BLaER1 treated with 17β-estradiol and CSF1 and Interleukin-3, amounts not matched to agents 10 nM and 100 nM (cell line): ENCODE results near the gene SPATA21.

ENCODE experiments used
- H3K27ac ChIP-seq, 11 experiments: shearing (Covaris generic); formaldehyde crosslinking; 2 replicates each; pipeline ENCODE4 v1.8.1; 2022
- H3K27me3 ChIP-seq, 11 experiments: shearing (Covaris generic); formaldehyde crosslinking; 2 replicates each; pipeline ENCODE4 v1.8.1; 2022
- H3K36me3 ChIP-seq, 11 experiments: shearing (Covaris generic); formaldehyde crosslinking; 2 replicates each; pipeline ENCODE4 v1.8.1; 2022
- H3K4me1 ChIP-seq, 10 experiments: shearing (Covaris generic); formaldehyde crosslinking; 2 replicates each; pipeline ENCODE4 v1.8.1; 2022
- H3K4me2 ChIP-seq, 11 experiments: shearing (Covaris generic); formaldehyde crosslinking; 2 replicates each; pipeline ENCODE4 v1.8.1; 2022
- H3K4me3 ChIP-seq, 10 experiments: shearing (Covaris generic); formaldehyde crosslinking; 2 replicates each; pipeline ENCODE4 v1.8.1; 2022
- H3K9ac ChIP-seq, 11 experiments: shearing (Covaris generic); formaldehyde crosslinking; 2 replicates each; pipeline ENCODE4 v1.8.1; 2022
- H3K9me3 ChIP-seq, 11 experiments: shearing (Covaris generic); formaldehyde crosslinking; replicated peaks in 1 of 11; 2 replicates each; pipeline ENCODE4 v1.8.1; 2022
- H4K20me1 ChIP-seq, 11 experiments: shearing (Covaris generic); formaldehyde crosslinking; 2 replicates each; pipeline ENCODE4 v1.8.1; 2022
- Cebpa-rat ChIP-seq, 11 experiments: shearing (Covaris generic); IDR thresholded peaks; 2 replicates each; pipeline ENCODE4 v1.8.1; 2022

SPATA21 gene

DNA sequence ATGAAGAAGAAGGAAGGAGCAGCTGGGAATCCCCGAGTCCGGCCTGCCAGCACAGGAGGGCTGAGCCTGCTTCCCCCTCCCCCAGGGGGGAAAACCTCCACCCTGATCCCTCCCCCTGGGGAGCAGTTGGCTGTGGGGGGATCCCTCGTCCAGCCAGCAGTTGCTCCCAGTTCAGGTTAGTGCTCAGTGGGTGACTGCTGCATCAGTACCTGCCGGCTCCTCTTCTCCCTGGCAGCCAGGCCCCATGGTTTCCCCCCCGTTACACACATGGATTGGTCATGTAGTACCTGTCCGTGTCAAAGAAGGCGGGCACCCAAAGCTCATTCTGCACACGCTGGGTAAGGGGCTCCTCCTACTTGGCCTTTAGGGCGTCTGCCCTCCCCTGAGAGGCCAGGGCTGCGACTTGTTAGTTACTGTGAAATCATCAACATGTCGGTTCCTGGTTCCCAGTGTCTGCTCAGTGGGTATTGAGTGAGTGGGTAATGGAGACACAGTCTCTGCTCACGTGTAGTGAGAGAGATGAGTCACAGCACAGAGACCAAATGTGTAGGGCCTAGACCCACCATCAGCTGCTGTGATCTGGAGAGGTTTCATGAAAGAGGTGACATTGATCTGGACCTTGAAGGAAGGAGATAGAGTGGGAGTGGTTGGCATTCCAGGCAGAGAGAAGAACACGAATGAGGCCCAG, 14.8 kb upstream of the SPATA21 start:
- no peak for TF ChIP-seq Cebpa-rat (IDR thresholded peaks at IDR 0.05)
- H3K36me3 ChIP-seq: peaks cover 97 to 100% (median 99%) of the 10 kb centered on the region in 11 experiments
- H3K27me3 ChIP-seq: no peaks in the 10 kb centered on the region
- no peak overlapping the region for H3K4me3 ChIP-seq
- peaks cover 14 to 100% (median 77%) of the 10 kb centered on the region in 11 experiments; a peak in 21 of 22 replicates for H4K20me1 ChIP-seq
- 0 out of 22 replicates have a peak overlapping the region, but pooled peaks of 1 of the 11 experiments have one; percentile 6 for H3K27ac ChIP-seq
- peak overlapping the region in 3 of 11 experiments; percentile 2 to 61 (median 46); a peak in 4 of 22 replicates for H3K4me2 ChIP-seq
- peak overlapping the region in 2 of 11 experiments; percentile 37 to 53; a peak in 2 of 22 replicates for H3K9ac ChIP-seq
- peaks cover 0 to 55% (median 0%) of the 10 kb centered on the region in 10 experiments; a peak in 7 of 20 replicates for H3K4me1 ChIP-seq
- no peaks in the 10 kb centered on the region for H3K9me3 ChIP-seq

DNA sequence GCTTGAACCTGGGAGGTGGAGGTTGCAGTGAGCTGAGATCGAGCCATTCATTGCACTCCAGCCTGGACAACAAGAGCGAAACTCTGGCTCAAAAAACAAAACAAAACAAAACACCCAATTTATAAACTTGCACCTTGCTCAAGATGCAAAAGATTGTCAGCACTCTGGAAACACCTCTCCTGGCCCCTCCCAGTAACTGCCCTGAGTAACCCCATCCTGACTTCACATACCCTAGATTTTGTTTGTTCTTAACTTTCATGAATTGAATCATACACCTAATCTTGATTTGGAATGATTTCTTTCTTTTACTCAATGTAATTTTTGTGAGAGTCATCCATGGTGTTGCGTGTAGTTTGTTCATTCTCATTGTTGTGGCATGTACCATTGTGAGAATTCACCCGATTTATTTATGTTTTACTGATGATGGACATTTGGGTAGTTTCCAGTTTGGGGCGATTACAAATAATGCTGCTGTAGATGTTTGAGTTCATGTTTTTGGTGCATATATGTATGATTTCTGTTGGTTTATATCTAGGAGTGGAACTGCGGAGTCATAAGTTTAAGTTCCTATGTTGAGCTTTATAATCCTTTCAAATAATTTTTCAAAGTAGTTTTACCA, 13.7 kb upstream of the SPATA21 start:
- TF ChIP-seq Cebpa-rat (IDR thresholded peaks at IDR 0.05): no peak
- peak overlapping the region in 2 of 11 experiments; percentile 2 to 59; a peak in 2 of 22 replicates for H3K9ac ChIP-seq
- H3K36me3 ChIP-seq: peaks cover 96 to 100% (median 97%) of the 10 kb centered on the region in 11 experiments
- no peaks in the 10 kb centered on the region for H3K9me3 ChIP-seq
- H3K27ac ChIP-seq: no peak overlapping the region
- no peak overlapping the region for H3K4me3 ChIP-seq
- no peaks in the 10 kb centered on the region for H3K27me3 ChIP-seq
- peaks cover 0 to 64% (median 0%) of the 10 kb centered on the region in 10 experiments; a peak in 7 of 20 replicates for H3K4me1 ChIP-seq
- H4K20me1 ChIP-seq: peaks cover 14 to 100% (median 78%) of the 10 kb centered on the region in 11 experiments; a peak in 21 of 22 replicates
- peak overlapping the region in 2 of 11 experiments; percentile 46 to 61; a peak in 4 of 22 replicates for H3K4me2 ChIP-seq

DNA sequence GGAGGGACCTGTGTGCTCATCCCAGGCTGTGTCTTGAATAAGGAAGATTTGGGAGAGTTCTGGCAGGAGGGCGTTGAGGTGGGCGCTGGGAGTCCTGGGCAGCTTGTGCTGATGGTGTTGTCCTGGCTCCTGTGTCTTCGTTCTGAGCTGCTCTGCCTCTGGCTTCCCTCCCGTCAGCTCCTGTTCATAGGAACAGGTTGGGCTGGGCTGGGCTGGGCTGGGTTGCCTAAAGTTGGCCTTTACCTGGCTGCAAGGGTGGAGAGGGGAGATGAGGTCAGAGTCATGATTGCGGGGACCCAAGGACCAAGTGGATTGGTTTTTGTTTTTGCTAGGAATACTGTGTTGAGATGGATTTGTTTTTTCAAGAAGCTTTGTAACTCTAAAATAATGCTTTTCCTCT, 12.4 kb upstream of the SPATA21 start:
- Histone ChIP-seq H3K9me3 (no peaks in the 10 kb centered on the region), H3K36me3 (peaks cover 97 to 100% (median 98%) of the 10 kb centered on the region in 11 experiments), H3K4me2 (peak overlapping the region in 2 of 11 experiments; percentile 46 to 61; a peak in 4 of 22 replicates), H3K27ac (peak overlapping the region in 1 of 11 experiments; percentile 15; a peak in 1 of 22 replicates), H4K20me1 (peaks cover 14 to 100% (median 78%) of the 10 kb centered on the region in 11 experiments; a peak in 21 of 22 replicates), H3K9ac (peak overlapping the region in 1 of 11 experiments; percentile 59; a peak in 1 of 22 replicates), H3K4me3 (no peak overlapping the region), H3K4me1 (peaks cover 0 to 77% (median 0%) of the 10 kb centered on the region in 10 experiments; a peak in 7 of 20 replicates), H3K27me3 (no peaks in the 10 kb centered on the region)
- no peak for TF ChIP-seq Cebpa-rat (IDR thresholded peaks at IDR 0.05)

DNA sequence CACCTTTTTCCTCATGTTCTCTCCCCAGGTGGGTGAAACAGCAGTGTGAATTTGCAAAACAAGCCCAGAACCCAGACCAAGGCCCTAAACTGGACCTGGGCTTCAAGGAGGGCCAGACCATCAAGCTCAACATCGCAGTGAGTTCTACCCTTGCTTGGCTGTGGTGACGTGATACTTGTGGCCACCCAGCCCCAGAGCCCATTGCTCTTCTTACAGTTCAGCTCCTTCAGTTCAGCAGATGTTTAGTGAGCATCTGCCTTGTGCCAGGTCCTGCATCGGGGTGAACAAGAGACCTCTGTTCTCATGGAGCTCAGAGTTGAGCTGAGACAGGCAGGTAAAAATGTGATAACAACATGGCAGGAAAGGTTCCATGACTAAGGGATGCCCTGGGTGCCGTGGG, 11.8 kb upstream of the SPATA21 start:
- Histone ChIP-seq H3K4me2 (peak overlapping the region in 2 of 11 experiments; percentile 46 to 61; a peak in 4 of 22 replicates), H3K36me3 (peaks cover 96 to 100% (median 97%) of the 10 kb centered on the region in 11 experiments), H3K4me3 (no peak overlapping the region), H3K9me3 (no peaks in the 10 kb centered on the region), H3K9ac (peak overlapping the region in 2 of 11 experiments; percentile 14 to 59; a peak in 1 of 22 replicates), H3K4me1 (peaks cover 0 to 83% (median 3%) of the 10 kb centered on the region in 10 experiments; a peak in 10 of 20 replicates), H3K27ac (no peak overlapping the region), H4K20me1 (peaks cover 19 to 100% (median 82%) of the 10 kb centered on the region in 11 experiments; a peak in 21 of 22 replicates), H3K27me3 (no peaks in the 10 kb centered on the region)
- no peak for TF ChIP-seq Cebpa-rat (IDR thresholded peaks at IDR 0.05)

DNA sequence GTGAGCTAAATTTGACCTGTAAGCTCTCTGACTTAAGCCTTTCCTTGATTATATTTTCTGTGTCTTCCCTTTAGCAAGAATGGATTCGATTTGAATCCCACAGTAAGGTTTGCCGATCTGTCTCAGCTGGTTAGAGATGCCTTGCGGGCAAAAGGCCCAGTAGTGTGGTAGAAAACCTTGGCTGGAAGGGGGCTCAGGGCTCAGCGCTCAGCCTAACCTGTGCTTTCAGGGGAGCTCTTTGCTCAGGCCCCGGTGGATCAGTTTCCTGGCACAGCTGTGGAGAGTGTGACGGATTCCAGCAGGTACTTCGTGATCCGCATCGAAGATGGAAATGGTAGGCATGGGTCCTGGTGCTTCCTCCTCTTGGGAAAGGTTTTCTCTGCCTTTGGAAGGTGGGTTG, 10.4 kb upstream of the SPATA21 start:
- H3K36me3 ChIP-seq: peaks cover 90 to 100% (median 97%) of the 10 kb centered on the region in 11 experiments
- no peak overlapping the region for H3K4me3 ChIP-seq
- no peaks in the 10 kb centered on the region for H3K9me3 ChIP-seq
- H3K27me3 ChIP-seq: no peaks in the 10 kb centered on the region
- H3K27ac ChIP-seq: no peak overlapping the region
- peaks cover 8 to 97% (median 17%) of the 10 kb centered on the region in 10 experiments for H3K4me1 ChIP-seq
- peaks cover 20 to 100% (median 95%) of the 10 kb centered on the region in 11 experiments; a peak in 21 of 22 replicates for H4K20me1 ChIP-seq
- peak overlapping the region in 2 of 11 experiments; percentile 23 to 28; a peak in 1 of 22 replicates for H3K9ac ChIP-seq
- H3K4me2 ChIP-seq: 0 out of 22 replicates have a peak overlapping the region, but pooled peaks of 1 of the 11 experiments have one; percentile 61
- TF ChIP-seq Cebpa-rat (IDR thresholded peaks at IDR 0.05): no peak

DNA sequence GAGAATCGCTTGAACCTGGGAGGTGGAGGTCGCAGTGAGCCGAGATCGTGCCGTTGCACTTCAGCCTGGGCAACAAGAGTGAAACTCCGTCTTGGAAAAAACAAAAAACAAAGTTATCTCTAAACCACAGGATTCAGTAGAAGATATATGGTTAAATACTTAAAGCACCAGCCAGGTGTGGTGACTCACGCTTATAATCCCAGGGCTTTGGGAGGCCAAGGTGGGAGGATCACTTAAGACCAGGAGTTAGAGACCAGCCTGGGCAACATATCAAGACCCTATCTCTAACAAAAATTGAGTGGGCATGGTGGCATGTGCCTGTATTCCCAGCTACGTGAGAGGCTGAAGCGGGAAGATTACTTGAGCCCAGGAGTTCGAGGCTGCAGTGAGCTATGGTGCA, 8.9 kb upstream of the SPATA21 start:
- Histone ChIP-seq H4K20me1 (peaks cover 16 to 98% (median 88%) of the 10 kb centered on the region in 11 experiments; a peak in 21 of 22 replicates), H3K27ac (no peak overlapping the region), H3K27me3 (no peaks in the 10 kb centered on the region), H3K9ac (no peak overlapping the region), H3K4me2 (peak overlapping the region in 2 of 11 experiments; percentile 94 to 100; a peak in 1 of 22 replicates), H3K9me3 (no peaks in the 10 kb centered on the region), H3K4me3 (no peak overlapping the region), H3K4me1 (peaks cover 22 to 93% (median 31%) of the 10 kb centered on the region in 10 experiments), H3K36me3 (peaks cover 76 to 92% (median 88%) of the 10 kb centered on the region in 11 experiments)
- no peak for TF ChIP-seq Cebpa-rat (IDR thresholded peaks at IDR 0.05)

DNA sequence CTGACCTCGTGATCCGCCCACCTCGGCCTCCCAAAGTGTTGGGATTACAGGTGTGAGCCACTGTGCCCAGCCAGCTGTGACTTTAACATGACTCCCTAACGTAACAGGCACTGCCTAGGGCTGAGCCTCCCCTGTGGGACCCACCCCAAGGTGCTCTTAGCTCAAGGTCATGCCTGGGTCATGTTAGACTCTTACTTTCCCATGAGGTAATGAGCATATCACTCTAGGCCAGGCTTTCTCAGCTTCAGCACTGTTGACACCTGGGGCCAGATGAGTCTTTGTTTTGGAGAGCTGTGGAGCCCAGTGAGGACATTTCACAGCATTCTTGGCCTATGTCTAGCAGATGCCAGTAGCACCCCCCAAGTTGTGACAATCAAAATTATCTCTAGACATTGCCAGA, 7.8 kb upstream of the SPATA21 start:
- Histone ChIP-seq H3K4me2 (peak overlapping the region in 3 of 11 experiments; percentile 94 to 100 (median 96); a peak in 6 of 22 replicates), H3K36me3 (peaks cover 65 to 81% (median 77%) of the 10 kb centered on the region in 11 experiments), H3K9ac (peak overlapping the region in 2 of 11 experiments; percentile 57 to 95; a peak in 5 of 22 replicates), H3K27ac (peak overlapping the region in 3 of 11 experiments; percentile 69 to 97 (median 92); a peak in 4 of 22 replicates), H3K9me3 (no peaks in the 10 kb centered on the region), H3K4me1 (peaks cover 23 to 85% (median 32%) of the 10 kb centered on the region in 10 experiments), H4K20me1 (peaks cover 16 to 87% (median 78%) of the 10 kb centered on the region in 11 experiments; a peak in 21 of 22 replicates), H3K27me3 (no peaks in the 10 kb centered on the region), H3K4me3 (no peak overlapping the region)
- TF ChIP-seq Cebpa-rat (IDR thresholded peaks at IDR 0.05): no peak

DNA sequence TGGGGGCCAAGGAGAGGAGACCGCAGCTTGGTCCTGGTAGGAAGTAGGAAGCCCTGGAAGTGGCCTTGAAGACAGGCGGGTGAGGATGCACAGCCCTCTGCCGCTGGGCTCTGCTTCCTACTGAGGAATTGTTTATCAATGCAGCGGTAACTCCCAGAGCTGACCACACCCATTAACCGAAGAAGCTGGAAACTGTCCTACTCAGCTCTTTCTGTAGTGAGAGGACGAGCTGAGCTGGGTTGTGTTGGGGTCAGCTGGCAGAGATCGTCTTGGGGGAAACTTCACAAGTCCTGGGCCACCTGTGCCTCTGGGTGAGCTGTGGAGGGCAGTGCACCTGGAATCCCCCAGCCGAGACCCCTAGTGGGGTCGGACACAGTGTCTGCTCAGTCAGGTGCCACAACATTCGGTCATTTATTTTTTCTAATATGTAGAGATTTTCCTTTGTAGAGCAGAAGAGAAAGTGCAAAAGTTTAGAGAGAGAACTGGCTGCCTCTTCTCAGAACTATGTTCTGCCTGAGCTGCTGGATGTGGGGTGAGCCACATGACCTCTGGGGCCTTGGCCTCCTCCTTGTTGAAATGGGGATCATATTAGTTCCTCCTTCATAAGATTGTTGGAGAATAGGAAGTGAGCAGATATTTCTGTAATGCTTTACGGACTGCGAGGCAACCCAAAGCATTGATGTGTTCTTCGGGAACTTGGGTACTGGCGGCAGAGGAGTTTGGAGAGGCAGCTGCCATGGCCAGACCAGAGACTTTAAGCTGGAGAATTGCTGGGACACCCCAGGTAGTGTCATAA, 6.9 kb upstream of the SPATA21 start:
- peak overlapping the region in 3 of 10 experiments; percentile 95 to 100 (median 96); a peak in 6 of 20 replicates for H3K4me3 ChIP-seq
- H4K20me1 ChIP-seq: peaks cover 10 to 78% (median 69%) of the 10 kb centered on the region in 11 experiments; a peak in 21 of 22 replicates
- peak overlapping the region in 5 of 11 experiments; percentile 2 to 97 (median 69); a peak in 8 of 22 replicates for H3K27ac ChIP-seq
- no peak for TF ChIP-seq Cebpa-rat (IDR thresholded peaks at IDR 0.05)
- peak overlapping the region in 5 of 11 experiments; percentile 2 to 100 (median 94); a peak in 7 of 22 replicates for H3K4me2 ChIP-seq
- no peaks in the 10 kb centered on the region for H3K27me3 ChIP-seq
- H3K36me3 ChIP-seq: peaks cover 56 to 72% (median 68%) of the 10 kb centered on the region in 11 experiments
- H3K9ac ChIP-seq: peak overlapping the region in 6 of 11 experiments; percentile 21 to 97 (median 94); a peak in 9 of 22 replicates
- H3K4me1 ChIP-seq: peaks cover 23 to 85% (median 33%) of the 10 kb centered on the region in 10 experiments
- H3K9me3 ChIP-seq: no peaks in the 10 kb centered on the region
